MM.1S (cell line): ENCODE data around the gene ELP4.

Experiments used
- CTCF ChIP-seq: fragments of 300-600 bp; sonication (generic); IDR thresholded peaks from 2 replicates; pipeline ENCODE4 v1.5.1; 2016; ENCODE audit warnings: antibody characterized with exemption, low read length, mixed read lengths
- EZH2 ChIP-seq: fragments of 300-600 bp; sonication (generic); optimal IDR thresholded peaks from 2 replicates; pipeline ENCODE3; 2017; ENCODE audit warnings: low read depth, mild to moderate bottlenecking, antibody characterized with exemption, low read length, mixed read lengths
- EZH2phosphoT487 ChIP-seq: fragments of 300-600 bp; sonication (generic); IDR thresholded peaks from 2 replicates; pipeline ENCODE4 v1.6.1; 2018; ENCODE audit warnings: antibody characterized with exemption, low read length

- TF ChIP-seq EZH2phosphoT487, result no peak
- TF ChIP-seq CTCF, result no peak
- TF ChIP-seq EZH2, result no peak
Measured at GRCh38 chr11:31477528-31478222, 31.9 kb upstream of the ELP4 start.
